Ishikawa (cell line): ENCODE data around the gene IQCF6.

Experiments used
- CEBPB ChIP-seq: IDR thresholded peaks from 2 replicates; pipeline ENCODE4 v1.6.1; 2012
- CREB1 ChIP-seq: IDR thresholded peaks from 2 replicates; pipeline ENCODE4 v1.6.1; 2012; ENCODE audit warnings: low read depth
- EGR1 ChIP-seq: IDR thresholded peaks from 2 replicates; pipeline ENCODE4 v1.6.1; 2012
- EP300 ChIP-seq: IDR thresholded peaks from 2 replicates; pipeline ENCODE4 v1.6.1; 2012; ENCODE audit warnings: borderline replicate concordance
- FOXM1 ChIP-seq: IDR thresholded peaks from 2 replicates; pipeline ENCODE4 v1.6.1; 2012; ENCODE audit warnings: low read depth, borderline replicate concordance
- MAX ChIP-seq: IDR thresholded peaks from 2 replicates; pipeline ENCODE4 v1.6.1; 2012
- NFIC ChIP-seq: IDR thresholded peaks from 2 replicates; pipeline ENCODE4 v1.6.1; 2012
- RAD21 ChIP-seq: IDR thresholded peaks from 2 replicates; pipeline ENCODE4 v1.6.1; 2012; ENCODE audit warnings: low read depth
- REST ChIP-seq: IDR thresholded peaks from 2 replicates; pipeline ENCODE4 v1.6.1; 2012; ENCODE audit warnings: low read depth, mild to moderate bottlenecking
- TAF1 ChIP-seq: IDR thresholded peaks from 2 replicates; pipeline ENCODE4 v1.6.1; 2012; ENCODE audit warnings: low read depth, mild to moderate bottlenecking
- TCF12 ChIP-seq: IDR thresholded peaks from 2 replicates; pipeline ENCODE4 v1.6.1; 2012; ENCODE audit warnings: low read depth
- TEAD4 ChIP-seq: IDR thresholded peaks from 2 replicates; pipeline ENCODE4 v1.6.1; 2012
- USF1 ChIP-seq: IDR thresholded peaks from 2 replicates; pipeline ENCODE4 v1.6.1; 2012
- YY1 ChIP-seq: IDR thresholded peaks from 2 replicates; pipeline ENCODE4 v1.6.1; 2012; ENCODE audit warnings: low read depth
- ZBTB7A ChIP-seq: IDR thresholded peaks from 2 replicates; pipeline ENCODE4 v1.6.1; 2012; ENCODE audit warnings: low read depth

IQCF6 gene

GRCh38 chr3:51816723-51817122 is 37.7 kb upstream of the IQCF6 start:
- TF ChIP-seq EP300 = no peak
- TF ChIP-seq CEBPB = no peak
- TF ChIP-seq EGR1 = no peak
- no peak for TF ChIP-seq TEAD4
- TF ChIP-seq MAX = no peak
- TF ChIP-seq NFIC = no peak
- TF ChIP-seq TCF12 = no peak
- TF ChIP-seq USF1 = no peak
- no peak for TF ChIP-seq REST
- TF ChIP-seq ZBTB7A = no peak
- TF ChIP-seq RAD21 = no peak
- TF ChIP-seq YY1 = no peak
- no peak for TF ChIP-seq TAF1
- no peak for TF ChIP-seq CREB1
- no peak for TF ChIP-seq FOXM1

- no peak for TF ChIP-seq EP300
Measured at GRCh38 chr3:51815614-51816013, 36.6 kb upstream of the IQCF6 start.

- TF ChIP-seq FOXM1 (no peak), EGR1 (no peak), RAD21 (no peak), REST (no peak), ZBTB7A (no peak), TCF12 (no peak), YY1 (no peak), TEAD4 (no peak), CEBPB (no peak), EP300 (no peak), TAF1 (no peak), CREB1 (no peak), USF1 (no peak), NFIC (no peak), MAX (no peak)
Measured at GRCh38 chr3:51814034-51814433, 35.0 kb upstream of the IQCF6 start.

GRCh38 chr3:51813539-51813938 is 34.5 kb upstream of the IQCF6 start:
- TF ChIP-seq EP300 (no peak), TAF1 (no peak), NFIC (peak; percentile 26; the same call in 1 of the 2 replicates)

GRCh38 chr3:51808934-51809333 is 29.9 kb upstream of the IQCF6 start:
- no peak for TF ChIP-seq TCF12
- no peak for TF ChIP-seq TEAD4
- no peak for TF ChIP-seq EP300
- no peak for TF ChIP-seq YY1
- TF ChIP-seq TAF1 = no peak
- TF ChIP-seq FOXM1 = no peak
- no peak for TF ChIP-seq CEBPB
- TF ChIP-seq ZBTB7A = no peak
- TF ChIP-seq EGR1 = no peak
- no peak for TF ChIP-seq USF1
- TF ChIP-seq MAX = no peak
- TF ChIP-seq CREB1 = no peak
- no peak for TF ChIP-seq NFIC
- no peak for TF ChIP-seq RAD21
- TF ChIP-seq REST = no peak
